ENCODE results near the gene LGALS12.

The LGALS12 gene, protein sequence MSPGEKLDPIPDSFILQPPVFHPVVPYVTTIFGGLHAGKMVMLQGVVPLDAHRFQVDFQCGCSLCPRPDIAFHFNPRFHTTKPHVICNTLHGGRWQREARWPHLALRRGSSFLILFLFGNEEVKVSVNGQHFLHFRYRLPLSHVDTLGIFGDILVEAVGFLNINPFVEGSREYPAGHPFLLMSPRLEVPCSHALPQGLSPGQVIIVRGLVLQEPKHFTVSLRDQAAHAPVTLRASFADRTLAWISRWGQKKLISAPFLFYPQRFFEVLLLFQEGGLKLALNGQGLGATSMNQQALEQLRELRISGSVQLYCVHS

DNA sequence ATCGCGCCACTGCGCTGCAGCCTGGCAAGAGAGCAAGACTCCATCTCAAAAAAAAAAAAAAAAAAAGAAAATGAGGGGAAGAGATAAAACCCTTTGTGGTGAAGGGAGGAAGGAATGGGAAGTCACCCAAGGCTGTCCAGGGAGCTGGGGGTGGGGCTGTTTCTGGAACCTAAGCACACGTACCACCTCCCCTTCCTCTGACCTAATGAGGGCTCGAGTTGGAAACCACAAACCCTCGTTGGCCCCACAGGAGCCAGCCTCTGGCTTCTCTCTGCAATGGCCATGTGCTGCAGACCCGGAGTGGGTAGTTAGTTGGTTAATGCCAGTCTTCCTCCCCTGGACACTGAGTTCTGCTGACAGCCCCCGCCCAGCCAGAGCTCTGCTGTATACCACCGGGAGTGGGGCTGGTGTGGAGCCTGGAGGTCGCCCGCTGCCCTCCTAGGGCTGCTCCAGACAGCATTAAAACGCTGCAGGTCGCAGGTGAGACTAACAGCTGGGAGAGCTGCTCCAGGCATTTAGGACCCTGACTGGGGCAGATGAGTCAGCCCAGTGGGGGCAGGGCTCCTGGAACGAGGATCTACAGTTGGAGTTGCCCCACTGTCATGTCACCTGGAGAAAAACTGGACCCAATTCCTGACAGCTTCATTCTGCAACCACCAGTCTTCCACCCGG, at the start of gene LGALS12:
LGALS12 (plus strand) TSS at position 228 of the 672 bp plus-strand sequence; CDS start at position 603, 375 bp downstream.
- no peak for DNase-seq

DNA sequence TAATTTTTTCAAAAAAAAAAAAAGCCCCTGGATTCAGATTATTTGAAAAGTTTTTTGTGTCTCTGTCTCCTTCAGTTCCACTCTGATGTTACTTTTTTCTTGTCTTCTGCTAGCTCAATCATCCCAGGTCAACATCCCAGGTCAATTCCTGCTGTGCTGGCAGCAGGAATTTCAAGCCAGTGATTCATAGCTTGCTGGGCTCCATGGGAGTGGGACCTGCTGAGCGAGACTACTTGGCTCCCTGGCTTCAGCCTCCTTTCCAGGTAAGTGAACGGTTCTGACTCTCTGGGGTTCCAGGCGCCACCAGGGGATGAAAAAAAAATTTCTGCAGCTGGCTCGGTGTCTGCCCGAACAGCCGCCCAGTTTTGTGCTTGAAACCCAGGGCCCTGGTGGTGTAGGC, 46.3 kb upstream of the LGALS12 start:
- no peak for DNase-seq

DNA sequence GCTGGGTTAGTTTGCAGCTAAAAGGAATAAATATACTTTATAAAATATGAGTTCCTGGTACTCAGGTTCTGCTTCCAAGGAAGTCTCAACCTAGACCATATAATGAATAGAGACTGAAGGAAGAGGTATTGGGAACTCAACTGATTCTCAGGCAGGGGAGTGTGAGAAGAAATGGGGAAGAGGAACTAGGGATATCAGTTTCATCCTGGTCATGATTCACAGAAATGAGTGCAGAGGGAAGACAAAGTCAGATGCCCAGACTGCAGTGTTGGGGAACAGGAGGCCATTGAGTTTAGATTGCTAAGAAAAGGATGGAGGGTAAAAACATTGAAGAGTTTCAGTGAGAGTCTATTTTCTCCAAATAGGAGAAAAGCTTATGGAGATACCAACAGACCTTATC, 43.7 kb upstream of the LGALS12 start:
- no peak for DNase-seq

DNA sequence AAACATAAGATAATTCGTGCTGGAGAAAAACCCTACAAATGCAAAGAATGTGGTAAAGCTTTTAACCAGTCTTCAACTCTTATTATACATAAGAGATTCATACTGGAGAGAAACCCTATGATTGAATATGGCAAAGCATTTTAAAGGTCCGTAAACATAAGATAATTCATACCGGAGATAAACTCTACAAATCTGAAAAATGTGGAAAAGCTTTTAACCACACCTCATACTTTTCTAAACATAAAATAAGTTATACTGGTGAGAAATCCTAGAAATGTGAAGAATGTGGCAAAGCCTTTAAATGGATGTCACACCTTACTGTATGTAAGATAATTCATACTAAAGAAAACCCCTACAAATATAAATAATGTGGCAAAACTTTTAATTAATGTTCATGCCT, 35.6 kb upstream of the LGALS12 start:
- no peak for DNase-seq

DNA sequence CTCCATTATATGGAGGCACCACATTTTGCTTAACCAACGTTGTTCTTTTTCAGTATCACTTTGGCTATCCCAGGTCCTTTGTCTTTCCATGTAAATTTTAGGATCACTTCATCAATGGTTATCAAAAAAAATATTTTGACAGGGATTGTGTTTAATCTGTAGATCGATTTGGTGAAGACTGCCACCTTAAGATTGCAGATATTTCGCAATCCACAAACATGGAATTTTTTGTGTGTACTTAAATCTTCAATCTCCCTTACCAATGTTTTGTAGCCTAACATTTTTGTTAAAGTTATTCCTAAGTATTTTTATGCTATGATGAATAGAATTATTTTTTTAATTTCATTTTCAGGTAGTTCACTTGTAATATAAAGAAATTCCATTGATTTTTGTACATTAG, 33.5 kb upstream of the LGALS12 start:
- no peak for DNase-seq

DNA sequence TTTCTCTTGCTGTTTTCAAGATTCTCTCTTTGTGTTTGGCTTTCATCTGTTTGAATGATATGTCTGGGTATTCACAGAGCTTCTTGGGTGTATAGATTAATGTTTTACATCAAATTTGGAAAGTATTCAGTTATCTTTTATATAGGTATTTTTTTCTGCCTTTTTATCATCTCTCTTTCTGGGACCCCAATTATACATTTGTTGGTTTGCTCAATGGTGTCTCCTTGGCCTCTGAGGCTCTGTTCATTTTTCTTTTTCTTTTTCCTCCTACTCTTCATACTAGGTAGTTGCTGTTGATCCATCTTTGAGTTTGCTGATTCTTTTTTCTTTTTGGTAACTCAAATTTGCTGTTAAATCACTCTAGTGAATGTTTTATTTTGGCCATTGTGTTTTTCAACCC, 29.3 kb upstream of the LGALS12 start:
- DNase-seq: no peak

DNA sequence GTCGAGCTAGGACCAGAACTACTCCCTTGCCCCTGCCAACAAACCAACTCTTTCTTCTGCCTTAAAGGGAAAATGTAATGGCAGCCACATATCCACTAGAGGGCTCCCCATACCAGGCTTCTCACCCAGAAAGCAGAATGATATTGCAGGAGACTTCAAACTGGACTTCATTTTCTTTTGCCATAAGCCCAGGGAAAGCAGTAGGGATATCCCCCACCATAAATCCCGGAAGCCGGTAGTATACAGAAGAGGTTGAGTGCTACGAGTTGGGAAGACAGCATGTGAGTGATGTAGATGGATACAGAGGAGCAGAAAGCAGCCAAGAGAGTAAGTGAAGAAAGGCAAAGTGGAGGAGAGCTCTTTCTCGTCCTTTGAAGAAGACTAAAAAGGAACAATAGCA, 27.0 kb upstream of the LGALS12 start:
- DNase-seq: peak; percentile 30

DNA sequence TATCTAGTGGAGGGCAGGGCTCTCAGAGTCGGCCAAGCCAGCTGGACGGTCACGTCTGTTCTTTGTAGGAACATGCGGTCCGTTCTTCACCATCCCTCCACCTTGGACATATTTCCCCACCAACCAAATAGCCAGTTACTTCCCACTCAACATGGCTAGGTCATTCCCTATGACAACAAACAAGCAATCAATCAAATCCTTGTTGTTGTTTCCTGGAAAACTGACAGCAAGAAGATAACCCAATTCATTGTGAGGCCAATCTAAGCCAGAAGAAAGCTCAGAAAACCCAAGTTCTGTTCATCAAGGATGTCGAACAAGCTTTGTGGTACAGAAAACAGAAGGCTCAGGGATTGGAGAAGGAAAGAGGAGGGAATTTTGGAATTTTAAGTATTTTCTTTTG, 25.8 kb upstream of the LGALS12 start:
- DNase-seq: no peak

DNA sequence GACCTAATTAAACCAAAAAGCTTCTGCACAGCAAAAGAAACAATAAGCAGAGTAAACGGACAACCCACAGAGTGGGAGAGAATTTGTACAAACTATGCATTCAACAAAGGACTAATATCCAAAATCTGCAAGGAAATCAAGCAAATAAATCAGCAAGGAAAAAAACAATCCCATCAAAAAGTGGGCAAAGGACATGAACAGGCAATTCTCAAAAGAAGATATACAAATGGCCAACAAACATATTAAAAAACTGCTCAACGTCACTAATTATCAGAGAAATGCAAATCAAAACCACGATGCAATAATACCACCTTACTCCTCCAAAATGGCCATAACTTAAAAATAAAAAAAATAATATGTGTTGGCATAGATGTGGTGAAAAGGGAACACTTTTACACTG, 20.1 kb upstream of the LGALS12 start:
- DNase-seq: no peak

DNA sequence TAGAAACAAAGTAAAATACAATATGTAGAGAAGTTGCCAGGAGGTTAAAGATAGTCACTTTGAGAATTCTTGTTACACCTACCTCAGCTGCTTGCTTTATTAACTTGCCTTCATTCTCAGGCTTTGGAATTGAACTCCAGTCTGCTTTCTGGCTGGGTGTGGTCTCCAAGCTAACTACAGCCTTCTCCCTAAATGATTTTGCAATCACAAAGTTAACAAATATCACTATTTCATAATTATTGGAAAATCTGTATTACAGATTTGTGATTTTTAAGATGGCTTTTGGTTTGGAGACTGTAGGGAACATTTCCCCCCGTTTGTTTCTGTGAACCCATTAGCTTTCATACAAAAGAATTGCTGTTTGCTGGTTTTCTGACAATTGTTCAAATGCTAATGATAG, 17.1 kb upstream of the LGALS12 start:
- DNase-seq: no peak

DNA sequence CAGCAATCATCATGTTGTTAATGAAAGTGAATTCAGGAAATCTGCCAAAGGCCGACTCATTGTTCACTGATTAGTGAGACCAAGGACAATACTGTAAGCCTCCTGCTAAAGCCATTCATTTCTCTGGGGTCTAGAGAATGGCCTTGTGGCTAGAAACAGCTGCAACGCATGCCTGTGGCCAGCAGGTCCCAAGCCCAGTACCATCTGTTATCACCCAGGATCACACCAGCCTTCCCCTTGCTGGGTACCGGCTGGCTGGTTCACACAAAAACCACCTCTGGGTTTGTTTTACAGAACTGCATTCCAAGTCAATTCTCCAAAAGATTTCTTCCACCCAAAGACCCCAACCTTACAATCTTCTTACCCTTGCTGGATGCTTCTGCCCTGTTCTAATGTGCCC, 16.0 kb upstream of the LGALS12 start:
- DNase-seq: no peak

DNA sequence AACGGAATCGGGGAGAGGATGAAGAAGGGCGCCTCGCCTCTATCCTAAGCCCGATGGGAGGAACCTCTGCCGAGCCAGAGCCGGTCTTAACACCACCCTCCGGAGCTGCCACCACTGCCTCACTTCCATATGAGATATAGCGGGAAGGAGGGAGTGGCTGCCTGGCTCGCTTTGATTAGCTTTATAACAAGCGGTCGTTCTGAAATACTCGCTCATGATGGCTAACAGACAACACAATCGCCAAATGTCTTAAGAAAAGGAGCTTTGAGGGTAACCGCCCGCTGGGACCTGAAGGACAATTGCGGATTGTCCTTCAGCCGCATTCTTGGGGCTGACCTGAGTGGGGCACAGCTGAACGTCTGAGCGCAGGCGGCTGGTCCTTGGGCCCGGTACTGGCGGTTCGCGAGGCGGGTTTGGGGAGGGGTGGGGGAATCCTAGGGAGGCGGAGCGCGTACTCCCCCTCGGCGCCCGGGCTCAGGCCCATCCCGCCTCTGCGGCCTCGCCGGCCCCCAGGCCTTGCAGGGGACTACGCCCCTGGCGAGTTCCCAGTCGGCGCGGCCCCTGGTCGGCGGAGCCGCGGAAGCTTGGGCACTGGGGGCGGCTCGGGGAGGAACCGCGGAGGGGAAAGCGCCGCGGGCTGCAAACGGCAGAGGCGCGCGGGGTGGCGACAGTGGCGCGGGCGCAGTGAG, 15.2 kb upstream of the LGALS12 start, which contains the start of gene PLAAT5:
PLAAT5 (minus strand) TSS at position 617 of the 689 bp plus-strand sequence; CDS start at position 484, 133 bp downstream.
- DNase-seq: no peak

DNA sequence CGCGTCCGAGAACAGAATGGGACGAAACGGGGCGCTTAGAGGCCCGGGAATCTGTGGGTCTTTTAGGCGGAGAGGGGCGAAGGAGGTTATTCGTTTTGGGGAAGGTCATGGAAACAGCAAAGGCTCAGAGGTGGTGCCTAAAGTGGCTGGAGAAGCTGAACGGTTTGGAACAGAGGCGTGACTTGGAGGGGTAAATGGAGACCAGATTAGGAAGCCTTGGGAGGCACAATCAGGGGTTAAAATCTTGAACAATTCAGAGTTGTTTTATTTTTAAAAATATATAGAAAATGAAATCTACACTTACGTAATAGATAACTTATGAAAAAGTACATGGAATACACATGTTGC, 14.7 kb upstream of the LGALS12 start:
- DNase-seq: no peak

DNA sequence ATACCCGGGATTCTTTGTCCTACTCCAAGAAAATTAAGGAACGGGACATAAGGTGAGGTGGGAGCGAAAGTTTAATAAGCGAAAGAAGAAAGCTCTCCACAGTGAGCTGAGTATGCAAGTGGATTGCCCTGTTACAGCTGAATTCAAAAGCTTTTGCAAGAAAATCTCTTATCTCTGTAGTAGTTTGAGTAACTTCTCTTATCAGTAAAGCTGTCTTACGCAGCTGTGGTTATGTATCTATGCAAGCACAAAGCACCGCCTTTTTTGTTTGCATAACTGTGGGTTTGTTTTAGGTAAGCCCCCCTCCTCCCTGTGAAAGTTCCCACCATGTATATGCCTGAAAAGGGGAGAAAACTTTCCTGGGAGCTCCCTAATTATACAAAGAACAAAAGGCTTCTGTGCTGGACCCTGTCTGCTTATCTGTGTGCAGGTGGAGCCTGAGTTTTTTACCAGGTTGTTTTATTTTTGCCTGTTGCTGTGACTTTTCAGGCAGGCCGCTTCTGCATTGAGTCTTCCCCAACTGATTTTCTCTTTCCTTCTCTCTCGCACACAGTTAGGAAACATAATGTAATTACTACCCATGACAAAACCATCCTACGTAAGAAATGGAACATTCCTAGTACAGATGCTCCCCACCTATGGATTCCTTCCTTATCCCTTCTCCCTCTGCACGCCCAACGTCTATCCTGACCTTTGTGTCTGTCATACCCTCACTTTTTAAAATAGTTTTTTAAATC, 14.1 kb upstream of the LGALS12 start:
- no peak for DNase-seq

DNA sequence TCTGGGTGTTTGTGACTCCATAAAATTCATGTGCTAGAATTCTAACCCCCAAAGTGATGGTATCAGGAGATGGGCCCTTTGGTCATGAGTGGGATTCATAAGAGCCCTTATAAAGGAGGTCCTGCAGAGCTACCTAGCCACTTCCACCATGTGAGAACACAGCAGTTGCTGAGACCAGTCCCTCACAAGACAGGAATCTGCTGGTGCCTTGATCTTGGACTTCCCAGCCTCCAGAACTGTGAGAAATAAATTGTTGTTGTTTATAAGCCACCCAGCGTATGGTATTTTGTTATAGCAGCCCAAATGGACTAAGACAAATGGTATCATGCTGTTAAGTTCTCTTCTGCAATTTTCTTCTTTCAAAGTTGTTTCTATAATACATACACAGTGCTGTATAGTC, 13.4 kb upstream of the LGALS12 start:
- DNase-seq: no peak

DNA sequence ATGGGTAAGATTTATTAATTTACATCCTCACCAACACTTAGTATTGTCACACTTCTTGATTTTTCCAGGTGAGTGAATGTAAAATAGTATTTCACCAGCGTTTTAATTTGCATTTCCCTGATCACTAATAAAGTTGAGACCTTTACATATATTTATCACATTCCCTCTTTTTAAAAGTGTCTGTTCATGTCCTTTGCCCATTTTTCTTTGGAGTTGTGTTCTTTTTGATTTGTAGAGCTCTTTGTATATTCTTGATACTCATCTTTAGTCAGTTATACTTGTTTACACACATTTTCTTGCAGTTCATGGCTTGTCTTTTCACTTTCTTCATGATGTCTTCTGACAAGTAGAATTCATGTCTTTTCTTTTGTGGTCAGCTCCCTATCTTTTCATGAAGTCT, 12.8 kb upstream of the LGALS12 start:
- no peak for DNase-seq

DNA sequence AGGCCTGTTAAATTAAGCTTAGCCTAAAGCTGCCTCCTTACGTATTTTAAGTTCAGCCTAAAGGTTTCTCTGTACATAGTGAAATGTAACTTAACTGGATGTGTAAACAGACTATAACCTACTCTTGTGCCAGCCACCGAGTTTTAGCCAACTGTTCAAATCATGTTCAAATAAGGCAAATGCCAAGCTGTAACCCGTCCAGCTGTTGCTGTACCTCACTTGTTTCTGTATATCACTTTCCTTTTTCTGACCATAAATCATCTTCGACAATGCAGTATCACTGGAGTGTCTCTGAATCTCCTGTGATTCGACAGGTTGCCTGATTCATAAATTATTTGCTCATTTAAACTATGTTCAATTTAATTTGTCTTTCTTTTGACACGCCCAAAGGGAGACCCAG, 10.9 kb upstream of the LGALS12 start:
- no peak for DNase-seq

DNA sequence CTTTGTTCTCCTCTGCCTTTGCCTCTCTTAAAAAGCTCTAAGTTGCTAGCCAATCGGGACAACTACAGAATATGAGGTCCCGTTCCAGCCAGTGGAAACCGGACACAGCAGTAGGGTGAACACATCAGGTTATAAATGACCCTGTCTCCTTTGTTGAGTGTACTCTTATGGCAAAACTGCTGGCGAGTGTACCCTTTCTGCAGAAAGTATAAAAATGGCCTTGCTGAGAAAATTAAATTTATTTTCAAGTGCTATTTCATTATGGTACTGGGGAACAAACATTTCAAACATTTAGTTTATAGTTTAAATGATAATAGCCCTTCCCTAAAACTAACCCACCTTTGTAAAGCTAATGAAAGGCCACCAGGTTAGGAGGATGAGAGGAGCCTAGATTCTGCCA, 6.0 kb upstream of the LGALS12 start:
- DNase-seq: no peak

DNA sequence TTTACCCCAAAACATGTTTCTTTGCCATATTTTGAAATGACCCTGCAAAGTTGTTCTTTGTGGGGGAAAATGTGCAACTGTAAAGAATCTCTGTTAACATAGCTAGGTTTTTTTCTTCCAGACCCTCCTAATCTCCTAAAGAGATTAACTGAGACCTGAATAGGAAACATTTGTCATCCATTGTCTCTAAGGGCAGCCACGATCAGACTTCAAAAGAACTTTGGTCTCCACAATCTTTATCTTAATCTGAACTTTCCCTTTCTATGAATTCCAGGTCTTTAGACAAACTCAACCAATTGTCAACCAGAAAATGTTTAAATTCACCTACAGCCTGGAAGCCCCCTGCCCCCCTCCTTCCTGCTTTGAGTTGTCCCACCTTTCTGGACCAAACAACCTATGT, 4.6 kb upstream of the LGALS12 start:
- DNase-seq: no peak

DNA sequence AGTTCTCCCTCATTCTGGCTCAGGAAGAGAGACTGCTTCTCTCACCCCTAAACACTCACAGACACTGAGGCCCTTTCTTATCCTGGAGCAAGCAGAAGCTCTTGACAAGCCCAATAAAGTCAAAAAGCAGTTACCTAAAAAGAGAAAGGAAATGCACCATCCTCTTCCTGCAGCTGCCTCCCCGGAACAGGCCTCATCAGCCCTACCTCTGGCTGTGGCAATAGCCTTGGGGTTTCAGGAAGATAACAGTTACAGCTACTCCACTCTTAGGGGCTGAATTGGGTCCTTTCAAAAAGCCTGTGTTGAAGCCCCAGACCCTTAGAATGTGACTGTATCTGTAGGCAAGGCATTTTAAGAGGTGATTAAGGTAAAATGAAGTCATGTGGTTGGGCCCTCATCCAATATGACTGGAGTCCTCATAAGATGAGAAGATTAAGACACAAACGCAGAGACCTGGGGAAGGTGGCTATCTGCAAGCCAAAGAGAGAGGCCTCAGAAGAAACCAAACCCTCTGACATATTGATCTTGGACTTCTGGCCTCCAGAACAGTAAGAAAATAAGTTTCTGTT, 3.5 kb upstream of the LGALS12 start:
- no peak for DNase-seq

DNA sequence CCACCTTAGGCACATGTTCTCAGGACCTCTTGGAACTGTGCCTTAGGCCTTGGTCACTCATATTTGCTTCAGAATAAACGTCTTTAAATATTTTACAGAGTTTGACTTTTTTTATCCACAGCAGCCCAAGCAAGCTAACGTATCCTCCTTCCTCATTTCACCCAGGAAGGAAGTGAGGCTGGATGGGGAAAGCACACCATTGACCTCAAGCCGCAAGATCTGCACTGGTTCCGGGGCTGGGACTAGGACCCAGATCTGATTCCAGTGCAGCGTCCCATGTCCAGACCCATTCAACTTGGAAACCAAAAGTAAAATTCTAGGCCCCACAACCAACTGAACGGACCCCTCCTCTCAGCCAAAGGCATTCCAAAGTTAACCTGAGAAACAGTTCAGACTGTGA, 2.4 kb upstream of the LGALS12 start:
- no peak for DNase-seq

DNA sequence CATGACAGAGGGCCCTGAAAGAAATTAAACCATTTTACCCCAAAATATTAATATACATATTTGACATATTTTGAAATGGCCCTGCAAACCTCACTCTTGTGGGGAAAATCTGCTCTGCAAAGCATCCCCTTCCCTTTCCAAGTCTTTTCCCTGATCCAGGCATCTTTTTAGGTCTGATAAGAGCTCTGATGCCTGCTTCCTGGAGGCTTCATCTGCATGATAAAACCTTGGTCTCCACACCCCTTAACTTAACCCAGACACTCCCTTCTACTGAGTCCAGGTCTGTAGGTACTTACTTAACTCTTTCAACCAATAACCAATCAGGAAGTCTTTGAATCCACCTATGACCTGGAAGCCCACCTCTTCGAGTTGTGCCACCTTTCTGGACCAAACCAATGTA, 1.8 kb upstream of the LGALS12 start:
- no peak for DNase-seq

DNA sequence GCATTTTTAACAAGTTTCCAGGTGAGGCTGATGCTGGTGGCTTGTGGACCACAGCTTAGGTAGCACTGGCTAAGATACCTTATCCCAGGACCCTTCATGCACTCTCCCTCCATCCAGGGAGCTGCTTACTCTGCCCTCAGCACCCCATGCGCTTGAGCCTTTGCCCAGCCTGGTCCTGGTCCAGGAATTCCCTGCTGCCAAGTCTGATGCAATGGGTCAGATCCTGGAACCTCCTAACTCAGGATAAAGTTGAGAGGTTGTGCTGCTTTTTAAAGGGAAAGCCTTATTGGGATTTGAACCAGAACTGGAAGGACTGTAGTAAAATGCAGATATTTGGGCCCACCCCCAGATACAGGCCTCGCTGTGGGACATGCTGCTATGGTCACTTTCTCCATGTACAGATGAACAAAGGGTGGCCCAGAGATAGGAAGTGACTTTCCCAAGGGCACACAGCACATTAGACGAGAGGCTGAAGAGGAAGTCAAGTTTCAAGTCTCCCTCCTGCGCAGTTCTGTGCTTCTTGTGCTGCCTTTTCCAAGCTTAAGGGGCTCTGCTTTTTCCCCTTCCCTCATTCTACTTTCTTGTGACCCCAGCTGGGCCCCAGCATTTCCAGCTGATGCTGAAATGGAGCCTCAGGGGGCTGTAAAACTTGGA, 824 bp upstream of the LGALS12 start:
- DNase-seq: no peak

Data from NCI-H1417 treated with DMSO at 0.1 percent for 48 hours (cell line).